ACHN (cell line): ENCODE measurements around the gene MN1.

Experiments used
- DNase-seq: peaks from one replicate; pipeline ENCODE4 v3.0.0-alpha.2; 2015
- in situ Hi-C: cut with HindIII; loops from 2 replicates; pipeline ENCODE4 v1.10.0; 2017; ENCODE audit warnings: low sequenced_read_pairs, low pct_ligation_motif_present, low pct_unique_long_range_greater_than_20kb

MN1 gene

DNA sequence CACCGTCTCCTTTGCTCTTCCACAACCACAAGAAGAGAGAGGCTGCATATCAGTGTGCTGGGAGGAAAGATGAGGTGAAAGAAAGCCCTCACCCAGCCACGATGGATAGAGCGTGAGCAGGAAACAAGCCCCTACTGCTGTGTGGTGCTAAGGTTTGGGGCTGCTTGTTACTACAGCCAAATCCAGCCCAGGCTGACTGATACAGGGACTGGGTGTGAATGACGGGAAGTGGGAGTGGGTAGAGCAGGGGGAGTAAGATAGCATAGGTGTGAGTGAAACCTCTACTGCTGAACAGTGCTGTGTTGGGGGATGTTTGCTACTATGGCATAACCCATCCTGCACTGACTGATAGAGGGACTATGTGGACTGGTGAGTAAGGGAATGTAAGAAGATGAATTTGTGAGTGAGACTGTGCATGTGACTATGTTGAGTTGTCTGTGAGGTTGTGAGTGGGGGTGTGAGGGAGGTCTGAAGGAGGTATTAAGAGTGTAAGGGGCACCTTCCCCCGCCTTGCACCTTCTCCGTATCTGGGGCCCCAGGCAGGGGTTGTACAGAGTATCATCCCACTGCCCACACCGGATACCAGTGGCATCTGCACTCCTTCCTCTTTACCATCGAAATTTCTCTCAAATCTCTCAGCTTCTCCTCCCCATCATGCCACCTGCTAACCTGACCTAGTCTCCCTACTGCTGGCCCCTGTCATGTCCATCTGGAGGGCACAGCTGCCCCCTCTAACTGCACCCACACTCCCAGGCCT, 91.5 kb downstream of the MN1 start:
- in situ Hi-C loops: no loop called here
- DNase-seq: no peak

DNA sequence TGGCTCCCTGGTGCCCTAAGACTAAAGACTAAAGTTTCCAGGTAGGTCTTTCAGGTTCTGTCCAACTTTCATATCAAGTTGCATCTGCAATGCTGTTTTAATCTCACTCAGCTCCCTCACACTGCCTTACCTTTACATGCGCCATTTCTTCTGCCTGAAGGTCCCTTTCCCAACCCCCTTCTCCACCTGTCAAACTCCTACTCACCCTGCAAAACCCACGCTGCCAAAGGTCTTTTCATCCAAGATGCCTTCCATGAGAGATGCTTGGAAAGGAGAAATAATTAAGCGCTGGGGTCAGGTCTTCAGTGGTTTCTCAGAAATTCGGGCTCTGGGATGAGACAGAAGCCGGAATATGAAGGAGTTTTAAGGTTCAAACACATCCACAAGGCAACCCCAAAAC, 95.1 kb downstream of the MN1 start:
- in situ Hi-C loops: no loop called here
- no peak for DNase-seq

DNA sequence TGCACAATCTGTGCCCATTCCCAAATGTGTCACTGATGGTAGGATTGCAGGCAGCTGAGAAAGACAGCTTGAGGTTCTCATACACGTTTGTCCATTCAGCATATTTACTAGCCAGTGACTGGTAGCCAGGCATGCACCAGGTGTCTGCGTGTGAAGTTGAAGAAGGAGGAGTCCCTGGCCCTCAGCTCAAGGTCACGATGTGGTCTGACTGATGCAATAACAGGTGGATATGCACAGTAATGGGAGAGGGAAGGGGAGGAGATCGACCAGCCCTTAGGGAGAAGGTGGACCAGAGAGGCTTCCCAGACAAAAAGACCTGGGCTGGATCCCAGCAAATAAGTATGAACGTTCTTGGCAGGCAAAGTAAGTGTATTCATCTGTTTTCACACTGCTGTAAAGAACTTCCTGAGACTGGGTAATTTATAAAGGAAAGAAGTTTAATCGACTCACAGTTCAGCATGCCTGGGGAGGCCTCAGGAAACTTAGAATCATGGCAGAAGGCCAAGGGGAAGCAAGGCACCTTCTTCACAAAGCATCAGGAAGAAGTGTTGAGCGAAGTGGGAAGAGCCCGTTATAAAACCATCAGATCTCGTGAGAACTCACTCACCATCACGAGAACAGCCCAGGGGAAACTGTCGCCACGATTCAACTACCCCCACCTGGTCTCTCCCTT, 96.0 kb downstream of the MN1 start:
- DNase-seq: no peak
- in situ Hi-C loops: no loop called here

DNA sequence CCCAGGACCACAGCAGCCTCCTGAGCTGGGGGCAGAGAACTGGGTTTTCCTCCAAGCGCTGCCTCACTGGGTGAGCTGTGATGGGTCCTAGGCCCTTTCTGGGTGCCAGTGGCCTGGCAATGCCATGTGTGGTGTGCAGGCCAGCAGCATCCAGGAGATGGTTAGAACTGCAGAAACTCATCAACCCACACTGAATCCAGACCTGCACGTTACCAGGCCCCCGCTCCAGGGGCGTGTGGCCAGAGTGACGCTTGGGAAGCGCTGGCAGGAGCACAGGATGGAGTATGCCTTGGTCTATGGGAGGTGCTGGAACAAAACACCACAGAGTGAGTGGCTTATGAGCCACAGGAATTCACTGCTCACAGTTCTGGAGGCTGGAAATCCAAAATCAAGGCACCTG, 97.0 kb downstream of the MN1 start:
- in situ Hi-C loops: no loop called here
- DNase-seq: no peak

DNA sequence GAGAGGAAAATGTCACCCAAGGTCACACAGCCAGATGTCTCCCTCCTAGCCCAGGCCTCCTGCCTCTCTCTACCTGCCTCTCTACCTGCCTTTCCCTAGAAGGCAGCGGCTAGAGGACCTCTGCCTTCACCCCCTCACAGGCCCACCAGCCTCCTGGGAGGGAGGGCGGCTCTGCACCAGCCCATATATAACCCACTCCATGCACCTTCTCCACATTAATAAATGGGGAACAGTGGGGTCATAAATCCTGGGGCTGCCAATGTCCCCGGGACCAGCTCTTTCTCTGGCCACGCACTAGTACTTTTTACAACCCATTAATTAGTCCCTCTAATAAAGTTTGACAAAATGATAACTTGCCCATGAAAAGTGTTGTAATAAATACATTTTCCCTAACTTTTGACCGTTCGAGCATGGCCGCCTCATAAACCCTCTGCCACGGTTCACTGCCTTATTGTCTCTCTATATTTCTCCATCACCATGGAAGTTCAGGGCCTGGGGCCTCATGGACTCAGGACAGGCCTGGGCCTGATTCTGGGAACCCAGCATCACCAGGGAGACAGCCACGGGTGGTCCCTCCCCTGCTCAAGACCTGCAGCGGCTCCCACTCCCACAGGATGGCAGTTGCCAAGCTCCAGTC, 102.1 kb downstream of the MN1 start:
- in situ Hi-C loops: no loop called here
- no peak for DNase-seq

DNA sequence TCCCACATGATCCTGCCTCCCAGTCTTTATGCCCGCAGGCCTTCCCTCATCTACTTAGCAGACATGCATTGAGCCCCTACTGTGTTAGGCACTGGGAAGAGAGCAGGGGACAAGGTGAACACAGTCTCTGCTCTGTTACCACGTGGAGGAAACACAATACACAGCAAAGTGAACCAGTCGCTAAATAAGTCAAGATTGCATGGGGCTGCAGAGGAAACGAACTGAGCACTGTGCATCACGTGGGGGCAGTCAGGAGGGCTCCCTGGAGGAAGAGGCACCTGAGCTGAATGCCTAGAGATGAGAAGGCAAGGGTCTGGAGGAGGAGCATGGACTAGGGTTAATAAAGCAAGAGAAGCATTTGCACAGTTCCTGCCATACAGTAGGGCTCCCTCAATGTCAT, 102.7 kb downstream of the MN1 start:
- no peak for DNase-seq
- in situ Hi-C loops: no loop called here
